Measurements from ENCODE around the gene UNC45B.

DNA sequence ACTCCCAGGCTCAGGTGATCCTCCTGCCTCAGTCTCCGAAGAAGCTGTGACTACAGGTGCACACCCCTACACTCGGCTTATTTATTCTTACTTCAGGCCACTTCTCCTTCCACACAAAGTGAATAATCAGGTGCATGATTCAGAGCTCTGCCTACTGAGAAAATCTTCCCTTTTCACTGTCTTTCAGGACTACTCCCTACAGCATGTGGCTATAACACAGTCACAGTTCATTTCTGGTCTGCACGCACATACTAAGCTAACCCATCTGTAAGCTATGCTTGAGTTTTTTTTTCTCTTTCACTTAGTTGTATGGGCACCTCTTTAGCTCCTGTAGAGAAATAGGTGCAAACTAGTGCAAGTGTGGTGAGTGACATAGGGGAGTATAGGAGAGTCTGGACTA, 87.7 kb downstream of the UNC45B start:
- no peak for TF ChIP-seq MAFK (IDR thresholded peaks at IDR 0.05; ENCODE audit: low read depth, low read length)
- TF ChIP-seq RCOR1 (IDR thresholded peaks at IDR 0.05; ENCODE audit: insufficient replicate concordance, low read length) = no peak
- TF ChIP-seq RAD21 (IDR thresholded peaks at IDR 0.05; ENCODE audit: low read length) = no peak
- TF ChIP-seq, protein P1, sequence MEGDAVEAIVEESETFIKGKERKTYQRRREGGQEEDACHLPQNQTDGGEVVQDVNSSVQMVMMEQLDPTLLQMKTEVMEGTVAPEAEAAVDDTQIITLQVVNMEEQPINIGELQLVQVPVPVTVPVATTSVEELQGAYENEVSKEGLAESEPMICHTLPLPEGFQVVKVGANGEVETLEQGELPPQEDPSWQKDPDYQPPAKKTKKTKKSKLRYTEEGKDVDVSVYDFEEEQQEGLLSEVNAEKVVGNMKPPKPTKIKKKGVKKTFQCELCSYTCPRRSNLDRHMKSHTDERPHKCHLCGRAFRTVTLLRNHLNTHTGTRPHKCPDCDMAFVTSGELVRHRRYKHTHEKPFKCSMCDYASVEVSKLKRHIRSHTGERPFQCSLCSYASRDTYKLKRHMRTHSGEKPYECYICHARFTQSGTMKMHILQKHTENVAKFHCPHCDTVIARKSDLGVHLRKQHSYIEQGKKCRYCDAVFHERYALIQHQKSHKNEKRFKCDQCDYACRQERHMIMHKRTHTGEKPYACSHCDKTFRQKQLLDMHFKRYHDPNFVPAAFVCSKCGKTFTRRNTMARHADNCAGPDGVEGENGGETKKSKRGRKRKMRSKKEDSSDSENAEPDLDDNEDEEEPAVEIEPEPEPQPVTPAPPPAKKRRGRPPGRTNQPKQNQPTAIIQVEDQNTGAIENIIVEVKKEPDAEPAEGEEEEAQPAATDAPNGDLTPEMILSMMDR (conservative IDR thresholded peaks at IDR 0.05; ENCODE audit: low read depth, low read length) = no peak

Measured in IMR-90 (cell line).